HG02884 (cell line): Measurements from ENCODE around the gene PPP1R13B.

Source experiments
- ATAC-seq: cut with Tn5 transposase; IDR thresholded peaks from one replicate; pipeline ENCODE4 v1.9.1; 2021; ENCODE audit warnings: mild to moderate bottlenecking, moderate library complexity; ENCODE audit not compliant: unreplicated experiment

PPP1R13B gene

GRCh38 chr14:103880348-103881267 lies 33.2 kb upstream of the PPP1R13B start:
- ATAC-seq = no peak

- no peak for ATAC-seq
Measured at GRCh38 chr14:103879570-103880347, 32.4 kb upstream of the PPP1R13B start.

GRCh38 chr14:103879118-103879569 lies 31.8 kb upstream of the PPP1R13B start:
- no peak for ATAC-seq

- ATAC-seq = no peak
Measured at GRCh38 chr14:103878180-103878579, 30.8 kb upstream of the PPP1R13B start.

- no peak for ATAC-seq
Measured at GRCh38 chr14:103875010-103875409, 27.6 kb upstream of the PPP1R13B start.

- ATAC-seq = peak; percentile 27
Measured at GRCh38 chr14:103872481-103873113, 25.2 kb upstream of the PPP1R13B start.

- peak; percentile 78 for ATAC-seq
Measured at GRCh38 chr14:103871596-103872480, 24.5 kb upstream of the PPP1R13B start.

- ATAC-seq = no peak
Measured at GRCh38 chr14:103870891-103871595, 23.7 kb upstream of the PPP1R13B start.

- ATAC-seq = no peak
Measured at GRCh38 chr14:103870144-103870876, 22.9 kb upstream of the PPP1R13B start.

- ATAC-seq = no peak
Measured at GRCh38 chr14:103869406-103870143, 22.2 kb upstream of the PPP1R13B start.

- ATAC-seq = no peak
Measured at GRCh38 chr14:103868242-103868897, 21.0 kb upstream of the PPP1R13B start.

GRCh38 chr14:103867523-103867953 lies 20.2 kb upstream of the PPP1R13B start:
- ATAC-seq = no peak

GRCh38 chr14:103867020-103867419 lies 19.6 kb upstream of the PPP1R13B start:
- no peak for ATAC-seq

- no peak for ATAC-seq
Measured at GRCh38 chr14:103863245-103863644, 15.9 kb upstream of the PPP1R13B start.

GRCh38 chr14:103862393-103862782 lies 15.0 kb upstream of the PPP1R13B start:
- ATAC-seq = no peak

GRCh38 chr14:103861413-103862392 lies 14.3 kb upstream of the PPP1R13B start:
- ATAC-seq = no peak
